Esophagus (tissue), 2 donors: ENCODE results near the gene SLC16A9. TPM values are rescaled to one million over a fixed set of nuclear protein-coding genes. Genes with fewer than 3 reads are reported as not detected.

Source experiments
- H3K27ac ChIP-seq, 2 donors: one replicate each; pipeline ENCODE4 v1.5.1; 2013; ENCODE audit warnings: low read depth in 2 of 2, mild to moderate bottlenecking in 2 of 2, inconsistent platforms in 1 of 2, low read length in 1 of 2, moderate library complexity in 1 of 2
- H3K27me3 ChIP-seq, 2 donors: one replicate each; pipeline ENCODE4 v1.6.1; 2013; ENCODE audit warnings: low read length in 2 of 2, control low read depth in 1 of 2, mild to moderate bottlenecking in 1 of 2; ENCODE audit not compliant: insufficient read depth in 2 of 2, control insufficient read depth in 1 of 2
- H3K36me3 ChIP-seq, 2 donors: one replicate each; pipeline ENCODE4 v1.6.1; 2013; ENCODE audit warnings: low read length in 1 of 2; ENCODE audit not compliant: control insufficient read depth in 2 of 2, insufficient read depth in 2 of 2
- H3K4me1 ChIP-seq, 2 donors: one replicate each; pipeline ENCODE4 v1.6.1; 2013; ENCODE audit warnings: low read length in 1 of 2; ENCODE audit not compliant: control insufficient read depth in 2 of 2, insufficient read depth in 2 of 2
- H3K4me3 ChIP-seq, 2 donors: one replicate each; pipeline ENCODE4 v1.5.1; 2013; ENCODE audit warnings: low read length in 2 of 2, mild to moderate bottlenecking in 2 of 2, low read depth in 1 of 2, moderate library complexity in 1 of 2
- H3K9me3 ChIP-seq, 2 donors: one replicate each; pipeline ENCODE4 v1.6.1; 2013; ENCODE audit warnings: mild to moderate bottlenecking in 2 of 2, low read depth in 1 of 2, low read length in 1 of 2, moderate library complexity in 1 of 2; ENCODE audit not compliant: control insufficient read depth in 2 of 2, insufficient read depth in 1 of 2
- WGBS, 2 donors: extraction: QIAGEN DNeasy Blood & Tissue Kit; methylation state at CpG; one replicate each; pipeline ENCODE4 v1.1.7; 2013; 5-methylcytosine and 5-hydroxymethylcytosine counted together
- polyA plus RNA-seq, 2 donors: library from polyadenylated mRNA; stranded (reverse); fragments of 200-250 nt; gene quantifications; one replicate each; pipeline ENCODE4 v1.2.3, GENCODE V29; 2013
- donor health status: healthy with polysubstance abuse.
- donor health status: Bipolar disorder and iron deficiency.

Gene SLC16A9
- polyA plus RNA-seq, 2 donors, result 4.9 to 6.8 TPM

DNA sequence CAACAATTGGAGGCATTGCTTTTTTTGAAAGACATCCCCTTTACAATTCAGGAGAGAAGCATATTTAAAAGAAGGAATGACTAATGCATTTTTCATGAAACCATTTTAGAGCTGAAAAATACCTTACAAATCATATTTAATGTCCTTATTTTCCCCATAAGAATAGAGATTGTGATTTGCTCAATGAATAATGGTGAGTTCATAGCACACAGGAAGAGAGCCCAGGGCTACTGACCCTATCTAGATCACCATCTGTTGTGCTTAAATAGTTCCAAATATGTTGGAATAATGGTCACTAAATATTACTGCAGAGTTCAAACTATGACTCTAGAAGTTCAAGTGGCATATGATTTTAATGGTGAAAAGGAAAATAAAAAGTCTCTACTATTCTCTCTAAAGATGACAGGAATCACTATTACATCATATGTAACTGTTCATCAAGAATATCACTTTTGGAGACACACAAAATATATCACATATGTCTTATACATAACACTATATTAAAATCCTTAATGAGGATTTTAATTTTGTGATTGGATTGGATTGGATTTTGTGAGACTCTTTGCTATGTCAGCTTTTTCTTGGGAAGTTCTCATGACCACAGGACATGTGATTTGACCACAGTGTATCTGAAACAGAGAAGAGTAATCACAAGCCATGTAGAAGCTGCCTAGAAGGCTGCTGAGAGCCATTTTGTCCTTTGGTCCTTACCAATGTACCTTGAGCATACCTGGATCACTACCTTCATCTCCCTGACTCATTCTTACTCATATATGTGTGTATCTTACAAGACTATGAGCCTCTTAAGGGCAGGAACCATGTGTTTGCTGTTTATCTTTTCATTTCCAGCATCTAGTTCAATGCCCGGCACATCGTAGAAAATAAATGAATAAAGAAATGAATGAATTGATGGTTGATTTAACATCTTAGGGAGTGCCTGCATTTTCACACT lies 26.4 kb downstream of the SLC16A9 start:
- Histone ChIP-seq H3K27me3 (no peaks in the 10 kb centered on the region), H3K4me1 (no peaks in the 10 kb centered on the region), H3K4me3 (no peak overlapping the region), H3K27ac (no peak overlapping the region), H3K9me3 (no peaks in the 10 kb centered on the region), H3K36me3 (no peaks in the 10 kb centered on the region)
- 68 to 77% methylated on average over 2 of the region's 2 CpGs for WGBS, 2 donors

GRCh38 chr10:59680199-59680598 lies 29.5 kb downstream of the SLC16A9 start:
- Histone ChIP-seq H3K4me3 (no peak overlapping the region), H3K9me3 (no peaks in the 10 kb centered on the region), H3K36me3 (no peaks in the 10 kb centered on the region), H3K27ac (peak overlapping the region; percentile 71 to 76), H3K4me1 (no peaks in the 10 kb centered on the region), H3K27me3 (no peaks in the 10 kb centered on the region)
- 63 to 82% methylated on average over 1 of the region's 1 CpG for whole genome bisulfite sequencing, 2 donors

DNA sequence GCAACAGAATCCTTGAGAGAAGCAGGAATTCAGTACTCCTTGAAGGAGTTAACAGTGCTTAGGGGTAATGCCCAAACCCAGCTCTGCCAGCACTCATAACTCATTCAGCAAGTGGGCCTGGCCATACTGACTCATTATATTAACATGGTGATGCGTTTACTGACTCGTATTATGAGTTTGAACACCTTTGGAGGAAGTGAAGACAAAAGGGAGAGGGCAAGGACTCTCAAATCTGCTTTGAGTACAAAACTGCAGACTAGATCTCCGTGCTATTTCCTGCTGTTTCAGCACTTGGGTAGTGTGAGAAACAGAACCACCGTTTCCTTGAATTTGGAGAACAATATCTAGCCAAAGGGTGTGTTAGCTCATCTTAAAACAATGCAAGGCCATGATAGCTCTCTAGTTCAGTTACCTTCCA lies 30.8 kb downstream of the SLC16A9 start:
- Histone ChIP-seq H3K27me3 (no peaks in the 10 kb centered on the region), H3K36me3 (no peaks in the 10 kb centered on the region), H3K4me1 (no peaks in the 10 kb centered on the region), H3K9me3 (no peaks in the 10 kb centered on the region), H3K27ac (peak overlapping the region; percentile 51 to 78), H3K4me3 (no peak overlapping the region)
- 29 to 56% methylated on average over 4 of the region's 4 CpGs for WGBS, 2 donors

- no peak overlapping the region for H3K27ac ChIP-seq
- H3K9me3 ChIP-seq, result no peaks in the 10 kb centered on the region
- H3K4me3 ChIP-seq, result no peak overlapping the region
- WGBS, 2 donors, result 81 to 90% methylated on average over 5 of the region's 5 CpGs
- H3K27me3 ChIP-seq, result no peaks in the 10 kb centered on the region
- H3K36me3 ChIP-seq, result no peaks in the 10 kb centered on the region
- no peaks in the 10 kb centered on the region for H3K4me1 ChIP-seq
Observed at GRCh38 chr10:59677253-59677831, 32.3 kb downstream of the SLC16A9 start.

- Histone ChIP-seq H3K4me3 (no peak overlapping the region), H3K9me3 (no peaks in the 10 kb centered on the region), H3K36me3 (no peaks in the 10 kb centered on the region), H3K4me1 (no peaks in the 10 kb centered on the region), H3K27me3 (no peaks in the 10 kb centered on the region), H3K27ac (no peak overlapping the region)
- WGBS, 2 donors, result 86 to 88% methylated on average over 2 of the region's 2 CpGs
Observed at GRCh38 chr10:59675812-59676211, 33.8 kb downstream of the SLC16A9 start.

- Histone ChIP-seq H3K4me3 (no peak overlapping the region), H3K27ac (no peak overlapping the region), H3K36me3 (no peaks in the 10 kb centered on the region), H3K9me3 (no peaks in the 10 kb centered on the region), H3K27me3 (no peaks in the 10 kb centered on the region), H3K4me1 (no peaks in the 10 kb centered on the region)
- WGBS, 2 donors, result 69 to 72% methylated on average over 1 of the region's 1 CpG
Observed at GRCh38 chr10:59674215-59674836, 35.3 kb downstream of the SLC16A9 start.

DNA sequence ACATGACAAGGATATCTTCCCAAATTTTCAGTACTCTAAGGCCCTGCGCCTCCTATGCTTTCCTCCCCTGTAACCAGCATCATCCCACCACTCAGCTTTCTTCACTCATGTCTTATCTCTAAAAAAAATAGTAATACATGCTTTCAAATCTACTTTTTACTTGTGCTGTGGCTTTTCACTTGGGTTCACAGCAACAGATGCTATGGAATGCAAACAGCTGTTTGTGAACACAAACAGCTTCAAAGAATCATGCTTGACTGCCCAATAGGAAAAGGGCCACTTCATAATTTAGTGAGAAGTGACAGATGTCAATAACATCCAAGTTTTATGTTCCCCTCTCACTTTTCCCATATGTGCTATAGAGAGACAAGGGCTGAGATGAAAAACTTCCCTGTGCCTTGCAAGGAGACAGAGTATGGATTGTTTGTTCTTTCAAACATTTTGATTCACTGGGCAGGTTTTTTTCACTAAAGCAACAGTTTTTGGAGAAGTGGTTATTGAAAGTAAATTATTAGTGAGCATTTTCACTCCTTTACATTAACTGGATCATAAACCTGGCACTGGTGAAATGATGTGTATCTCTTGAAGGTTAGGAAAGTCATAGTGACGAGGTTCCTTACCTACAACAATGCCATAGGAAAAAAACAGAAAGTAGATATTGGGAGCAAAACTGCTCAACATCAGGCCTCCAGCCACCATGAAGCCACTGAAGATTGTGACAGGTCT lies 37.3 kb downstream of the SLC16A9 start:
- Histone ChIP-seq H3K27me3 (no peaks in the 10 kb centered on the region), H3K4me1 (no peaks in the 10 kb centered on the region), H3K27ac (no peak overlapping the region), H3K4me3 (no peak overlapping the region), H3K36me3 (no peaks in the 10 kb centered on the region), H3K9me3 (no peaks in the 10 kb centered on the region)
- 93 to 98% methylated on average over 2 of the region's 2 CpGs for WGBS, 2 donors

- WGBS, 2 donors, result 72 to 84% methylated on average over 1 of the region's 1 CpG
- Histone ChIP-seq H3K27ac (no peak overlapping the region), H3K4me1 (no peaks in the 10 kb centered on the region), H3K27me3 (no peaks in the 10 kb centered on the region), H3K4me3 (no peak overlapping the region), H3K36me3 (no peaks in the 10 kb centered on the region), H3K9me3 (no peaks in the 10 kb centered on the region)
Observed at GRCh38 chr10:59670269-59670668, 39.4 kb downstream of the SLC16A9 start.

- WGBS, 2 donors, result 77 to 83% methylated on average over 4 of the region's 4 CpGs
- Histone ChIP-seq H3K4me1 (no peaks in the 10 kb centered on the region), H3K9me3 (no peaks in the 10 kb centered on the region), H3K36me3 (no peaks in the 10 kb centered on the region), H3K27ac (no peak overlapping the region), H3K27me3 (no peaks in the 10 kb centered on the region), H3K4me3 (no peak overlapping the region)
Observed at GRCh38 chr10:59668096-59668495, 41.6 kb downstream of the SLC16A9 start.
